ENCODE data around the gene MAVS.

DNA sequence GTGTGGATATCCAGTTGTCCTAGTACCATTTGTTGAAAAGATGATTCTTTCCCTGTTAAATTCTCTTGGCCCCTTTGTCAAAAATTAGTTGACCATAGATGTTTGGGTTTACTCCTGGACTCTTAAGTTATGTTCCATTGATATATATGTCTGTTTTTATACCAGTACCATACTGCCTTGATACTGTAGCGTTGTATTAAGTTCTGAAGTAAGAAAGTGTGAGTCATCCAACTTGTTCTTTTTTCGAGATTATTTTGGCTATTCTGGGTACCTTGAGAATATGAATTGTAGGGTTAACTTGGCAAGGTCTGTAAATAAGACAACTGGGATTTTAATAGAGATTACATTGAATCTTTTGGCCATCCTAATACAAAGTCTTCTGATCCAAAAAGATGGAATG lies 69.1 kb downstream of the MAVS start:
- no peak for TF ChIP-seq EZH2 (IDR thresholded peaks at IDR 0.05; ENCODE audit: low read length, missing control alignments)
- TF ChIP-seq CTCF (conservative IDR thresholded peaks at IDR 0.05 in 1 of 2, IDR thresholded peaks at IDR 0.05 in 1 of 2; ENCODE audit: low read depth in 1 of 2, low read length in 2 of 2): no peak

Data from fibroblast of lung (primary cell).